Liver (tissue), 3 donors: ENCODE measurements around the gene NRG3.

ENCODE experiments used
- GABPA ChIP-seq, 2 donors: IDR thresholded peaks in 1 of 2; conservative IDR thresholded peaks in 1 of 2; 2 replicates each; pipeline ENCODE4 v1.6.1; 2016; ENCODE audit warnings: antibody characterized with exemption in 2 of 2, mild to moderate bottlenecking in 1 of 2, moderate library complexity in 1 of 2
- HNF4G ChIP-seq: IDR thresholded peaks from 2 replicates; pipeline ENCODE4 v1.6.1; 2016; ENCODE audit warnings: antibody characterized with exemption
- TF ChIP-seq, protein P1 (sequence below): fragments of 150-350 bp; IDR thresholded peaks from 2 replicates; pipeline ENCODE4 v1.5.1; 2017; ENCODE audit warnings: improper control_type of control experiment, low read depth, low read length; ENCODE audit not compliant: missing input control
- TF ChIP-seq, protein P2 (sequence below): IDR thresholded peaks from 2 replicates; pipeline ENCODE4 v1.6.1; 2016; ENCODE audit warnings: antibody characterized with exemption
- TF ChIP-seq, protein P3 (sequence below): IDR thresholded peaks from 2 replicates; pipeline ENCODE4 v1.6.1; 2016; ENCODE audit warnings: antibody characterized with exemption
- donor health status: healthy.
- donor health status: healthy.

DNA sequence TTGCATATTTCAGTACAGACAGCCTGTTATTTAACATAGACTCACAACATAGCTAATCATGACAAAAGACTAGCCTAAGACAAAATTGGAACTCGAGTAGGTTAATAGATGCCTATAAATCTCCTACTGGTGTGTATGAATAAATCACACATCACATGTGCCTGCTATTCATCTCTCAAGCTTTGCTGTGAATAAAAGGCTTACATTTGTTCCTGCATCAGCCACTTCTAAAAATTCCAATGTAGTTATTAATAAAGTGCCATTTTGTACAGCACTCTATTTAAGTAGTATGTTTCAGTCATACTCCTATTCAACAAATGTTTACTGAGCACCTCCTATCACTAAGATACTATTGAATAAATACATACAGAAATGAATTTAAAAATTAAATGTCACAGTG is 486.3 kb downstream of the NRG3 start:
- TF ChIP-seq, protein P1, sequence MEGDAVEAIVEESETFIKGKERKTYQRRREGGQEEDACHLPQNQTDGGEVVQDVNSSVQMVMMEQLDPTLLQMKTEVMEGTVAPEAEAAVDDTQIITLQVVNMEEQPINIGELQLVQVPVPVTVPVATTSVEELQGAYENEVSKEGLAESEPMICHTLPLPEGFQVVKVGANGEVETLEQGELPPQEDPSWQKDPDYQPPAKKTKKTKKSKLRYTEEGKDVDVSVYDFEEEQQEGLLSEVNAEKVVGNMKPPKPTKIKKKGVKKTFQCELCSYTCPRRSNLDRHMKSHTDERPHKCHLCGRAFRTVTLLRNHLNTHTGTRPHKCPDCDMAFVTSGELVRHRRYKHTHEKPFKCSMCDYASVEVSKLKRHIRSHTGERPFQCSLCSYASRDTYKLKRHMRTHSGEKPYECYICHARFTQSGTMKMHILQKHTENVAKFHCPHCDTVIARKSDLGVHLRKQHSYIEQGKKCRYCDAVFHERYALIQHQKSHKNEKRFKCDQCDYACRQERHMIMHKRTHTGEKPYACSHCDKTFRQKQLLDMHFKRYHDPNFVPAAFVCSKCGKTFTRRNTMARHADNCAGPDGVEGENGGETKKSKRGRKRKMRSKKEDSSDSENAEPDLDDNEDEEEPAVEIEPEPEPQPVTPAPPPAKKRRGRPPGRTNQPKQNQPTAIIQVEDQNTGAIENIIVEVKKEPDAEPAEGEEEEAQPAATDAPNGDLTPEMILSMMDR: no peak
- TF ChIP-seq, protein P2, sequence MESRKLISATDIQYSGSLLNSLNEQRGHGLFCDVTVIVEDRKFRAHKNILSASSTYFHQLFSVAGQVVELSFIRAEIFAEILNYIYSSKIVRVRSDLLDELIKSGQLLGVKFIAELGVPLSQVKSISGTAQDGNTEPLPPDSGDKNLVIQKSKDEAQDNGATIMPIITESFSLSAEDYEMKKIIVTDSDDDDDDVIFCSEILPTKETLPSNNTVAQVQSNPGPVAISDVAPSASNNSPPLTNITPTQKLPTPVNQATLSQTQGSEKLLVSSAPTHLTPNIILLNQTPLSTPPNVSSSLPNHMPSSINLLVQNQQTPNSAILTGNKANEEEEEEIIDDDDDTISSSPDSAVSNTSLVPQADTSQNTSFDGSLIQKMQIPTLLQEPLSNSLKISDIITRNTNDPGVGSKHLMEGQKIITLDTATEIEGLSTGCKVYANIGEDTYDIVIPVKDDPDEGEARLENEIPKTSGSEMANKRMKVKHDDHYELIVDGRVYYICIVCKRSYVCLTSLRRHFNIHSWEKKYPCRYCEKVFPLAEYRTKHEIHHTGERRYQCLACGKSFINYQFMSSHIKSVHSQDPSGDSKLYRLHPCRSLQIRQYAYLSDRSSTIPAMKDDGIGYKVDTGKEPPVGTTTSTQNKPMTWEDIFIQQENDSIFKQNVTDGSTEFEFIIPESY: no peak
- no peak for TF ChIP-seq HNF4G
- TF ChIP-seq, protein P3, sequence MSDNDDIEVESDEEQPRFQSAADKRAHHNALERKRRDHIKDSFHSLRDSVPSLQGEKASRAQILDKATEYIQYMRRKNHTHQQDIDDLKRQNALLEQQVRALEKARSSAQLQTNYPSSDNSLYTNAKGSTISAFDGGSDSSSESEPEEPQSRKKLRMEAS: no peak
- no peak for TF ChIP-seq GABPA (IDR thresholded peaks at IDR 0.05 in 1 of 2, conservative IDR thresholded peaks at IDR 0.05 in 1 of 2)
